ENCODE measurements around the gene LAMP5. TPM values are rescaled to one million over a fixed set of nuclear protein-coding genes. Genes with fewer than 3 reads are reported as not detected.

Gene LAMP5
- total RNA-seq, 4 donors from 2014 or later, result not detected

GRCh38 chr20:9515741-9516233 lies 1.4 kb downstream of the LAMP5 start:
- H3K4me3 ChIP-seq, result peak overlapping the region in 1 of 2 donors; percentile 35
- whole genome bisulfite sequencing, 2 donors (ENCODE audit: low coverage in 1 of 2), result 0% methylated on average over 1 of the region's 38 CpGs; no CpG with 5 or more reads in 1 of the 2 donors
- no peak for TF ChIP-seq POLR2A (IDR thresholded peaks at IDR 0.05)
- TF ChIP-seq CTCF (IDR thresholded peaks at IDR 0.05), result no peak
- no peak for TF ChIP-seq POLR2AphosphoS5 (IDR thresholded peaks at IDR 0.05)
- TF ChIP-seq EP300 (IDR thresholded peaks at IDR 0.05), result no peak
- H3K27me3 ChIP-seq, result peaks cover 71% of the 10 kb centered on the region
- H3K27ac ChIP-seq, result no peak overlapping the region
- no peaks in the 10 kb centered on the region for H3K9me3 ChIP-seq
- ATAC-seq, result no peak
- H3K36me3 ChIP-seq, result no peaks in the 10 kb centered on the region
- peaks cover 0 to 26% (median 12%) of the 10 kb centered on the region in 3 donors for H3K4me1 ChIP-seq

- H3K36me3 ChIP-seq, result no peaks in the 10 kb centered on the region
- H3K9me3 ChIP-seq, result no peaks in the 10 kb centered on the region
- WGBS, 2 donors (ENCODE audit: low coverage in 1 of 2), result 21 to 25% methylated on average over 4 to 6 of the region's 28 CpGs
- ATAC-seq, result no peak
- H3K4me3 ChIP-seq, result peak overlapping the region in 1 of 2 donors; percentile 35
- H3K4me1 ChIP-seq, result peaks cover 0 to 26% (median 12%) of the 10 kb centered on the region in 3 donors
- no peak overlapping the region for H3K27ac ChIP-seq
- peaks cover 71% of the 10 kb centered on the region for H3K27me3 ChIP-seq
- TF ChIP-seq CTCF (IDR thresholded peaks at IDR 0.05), result no peak
- TF ChIP-seq EP300 (IDR thresholded peaks at IDR 0.05), result no peak
- TF ChIP-seq POLR2AphosphoS5 (IDR thresholded peaks at IDR 0.05), result no peak
- no peak for TF ChIP-seq POLR2A (IDR thresholded peaks at IDR 0.05)
These were observed 2.0 kb downstream of the LAMP5 start for GRCh38 chr20:9516234-9516871.

GRCh38 chr20:9517297-9518162 lies 3.1 kb downstream of the LAMP5 start:
- 54 to 56% methylated on average over 4 to 7 of the region's 8 CpGs for whole genome bisulfite sequencing, 2 donors (ENCODE audit: low coverage in 1 of 2)
- ATAC-seq, result no peak
- no peak overlapping the region for H3K4me3 ChIP-seq
- H3K9me3 ChIP-seq, result no peaks in the 10 kb centered on the region
- no peak for TF ChIP-seq POLR2A (IDR thresholded peaks at IDR 0.05)
- no peak for TF ChIP-seq POLR2AphosphoS5 (IDR thresholded peaks at IDR 0.05)
- TF ChIP-seq CTCF (IDR thresholded peaks at IDR 0.05), result no peak
- TF ChIP-seq EP300 (IDR thresholded peaks at IDR 0.05), result no peak
- no peak overlapping the region for H3K27ac ChIP-seq
- H3K27me3 ChIP-seq, result peaks cover 72% of the 10 kb centered on the region
- H3K4me1 ChIP-seq, result peaks cover 0 to 26% (median 12%) of the 10 kb centered on the region in 3 donors
- no peaks in the 10 kb centered on the region for H3K36me3 ChIP-seq

GRCh38 chr20:9518576-9519175 lies 4.3 kb downstream of the LAMP5 start:
- ATAC-seq, result no peak
- whole genome bisulfite sequencing, 2 donors (ENCODE audit: low coverage in 1 of 2), result 35 to 36% methylated on average over 3 to 7 of the region's 8 CpGs

More at GRCh38 chr20:9518576-9519175, 4.3 kb downstream of the LAMP5 start:
- Histone ChIP-seq H3K27ac (no peak overlapping the region), H3K4me3 (no peak overlapping the region), H3K27me3 (peaks cover 72% of the 10 kb centered on the region), H3K36me3 (no peaks in the 10 kb centered on the region), H3K4me1 (peaks cover 0 to 26% (median 12%) of the 10 kb centered on the region in 3 donors), H3K9me3 (no peaks in the 10 kb centered on the region)
- no peak for TF ChIP-seq POLR2A (IDR thresholded peaks at IDR 0.05)
- TF ChIP-seq POLR2AphosphoS5 (IDR thresholded peaks at IDR 0.05), result no peak
- TF ChIP-seq EP300 (IDR thresholded peaks at IDR 0.05), result no peak
- no peak for TF ChIP-seq CTCF (IDR thresholded peaks at IDR 0.05)

Measured in gastroesophageal sphincter (tissue), 4 donors.